ENCODE measurements around the gene NPBWR2.

GRCh38 chr20:64130271-64130670 is 22.9 kb upstream of the NPBWR2 start:
- TF ChIP-seq CTCF (IDR thresholded peaks at IDR 0.05) (no peak), POLR2A (IDR thresholded peaks at IDR 0.05) (no peak)
